NOMO-1 treated with DMSO at 0.1 percent for 48 hours (cell line): ENCODE results near the gene CEP295NL.
"Not testable (repeated sequence)": the region's sequence is repeated elsewhere in the genome, so short reads cannot be mapped to it uniquely, and the experiment has no call there.

ENCODE experiments used
- DNase-seq: peaks from one replicate; lab custom pipeline; 2025; ENCODE audit not compliant: unreplicated experiment; lab: John Stamatoyannopoulos, UW

Gene CEP295NL

GRCh38 chr17:78910497-78911284 is 7.7 kb upstream of the CEP295NL start:
- peak; percentile 88 for DNase-seq

- no peak for DNase-seq
These were observed 5.4 kb upstream of the CEP295NL start for GRCh38 chr17:78908426-78908825.

GRCh38 chr17:78905541-78905940 is 2.5 kb upstream of the CEP295NL start:
- DNase-seq: no peak

GRCh38 chr17:78905116-78905515 is 2.1 kb upstream of the CEP295NL start:
- DNase-seq: no peak

- no peak for DNase-seq
These were observed 1.4 kb upstream of the CEP295NL start for GRCh38 chr17:78904371-78904770.

GRCh38 chr17:78902231-78902630 is 770 bp downstream of the CEP295NL start:
- not testable (repeated sequence) for DNase-seq

- no peak for DNase-seq
These were observed 1.2 kb downstream of the CEP295NL start for GRCh38 chr17:78901806-78902205.

GRCh38 chr17:78900816-78901215 is 2.2 kb downstream of the CEP295NL start:
- DNase-seq: no peak

- no peak for DNase-seq
These were observed 3.4 kb downstream of the CEP295NL start for GRCh38 chr17:78899361-78900260.

GRCh38 chr17:78898947-78899346 is 4.1 kb downstream of the CEP295NL start:
- no peak for DNase-seq

- no peak for DNase-seq
These were observed 4.7 kb downstream of the CEP295NL start for GRCh38 chr17:78898075-78898836.

- no peak for DNase-seq
These were observed 5.3 kb downstream of the CEP295NL start for GRCh38 chr17:78897664-78898047.

GRCh38 chr17:78896834-78897663 is 6.0 kb downstream of the CEP295NL start:
- DNase-seq: no peak

- no peak for DNase-seq
These were observed 6.7 kb downstream of the CEP295NL start for GRCh38 chr17:78896091-78896833.

GRCh38 chr17:78895322-78895721 is 7.7 kb downstream of the CEP295NL start:
- DNase-seq: no peak

- DNase-seq: no peak
These were observed 9.3 kb downstream of the CEP295NL start for GRCh38 chr17:78893684-78894083.

- DNase-seq: peak; percentile 69
These were observed 10.0 kb downstream of the CEP295NL start for GRCh38 chr17:78892936-78893379.

- no peak for DNase-seq
These were observed 10.5 kb downstream of the CEP295NL start for GRCh38 chr17:78892520-78892919.

- no peak for DNase-seq
These were observed 10.9 kb downstream of the CEP295NL start for GRCh38 chr17:78892062-78892456.
